Measurements from ENCODE around the gene ATP8B4. TPM values are rescaled to one million over a fixed set of nuclear protein-coding genes. Genes with fewer than 3 reads are reported as not detected.
"Not testable (repeated sequence)": the region's sequence is repeated elsewhere in the genome, so short reads cannot be mapped to it uniquely, and the experiment has no call there.

Gene ATP8B4
- total RNA-seq, 1 donor from 2014 or later = 31.5 TPM

DNA sequence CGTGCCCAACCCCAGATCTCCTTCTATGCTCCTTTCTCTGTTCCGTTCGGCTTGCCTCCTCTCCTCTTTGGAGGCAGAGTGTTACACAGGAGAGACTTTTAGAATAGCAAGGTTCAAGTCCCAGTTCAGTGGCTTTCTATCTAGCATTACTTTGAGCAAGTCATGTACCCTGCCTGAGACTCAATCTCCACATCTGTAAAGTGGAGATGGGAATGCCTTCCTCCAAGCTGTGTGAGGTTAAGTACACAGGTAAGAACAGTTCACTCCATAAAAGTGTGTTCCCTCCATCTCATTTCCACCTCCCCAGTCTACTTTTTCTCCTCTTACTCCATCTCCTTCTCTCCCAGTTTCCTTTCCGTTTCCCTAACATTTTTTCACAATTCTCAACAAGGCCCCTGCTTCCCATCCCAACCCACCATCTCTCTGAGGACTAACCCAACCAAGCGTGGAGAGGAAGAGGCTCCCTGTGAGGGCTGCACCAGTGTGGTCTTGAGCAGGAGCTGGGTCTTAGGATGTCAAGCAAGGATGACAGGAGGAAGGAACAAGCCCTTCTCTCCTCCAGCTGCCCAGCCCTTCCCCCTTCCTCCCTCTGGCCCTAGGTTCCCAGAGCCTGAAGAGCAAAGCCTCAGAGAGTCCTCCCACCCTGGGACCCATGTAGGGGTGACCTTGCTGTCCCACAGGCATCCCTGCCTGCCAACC, 6.4 kb downstream of the ATP8B4 start:
- DNase-seq (ENCODE audit: low spot score) = no peak

DNA sequence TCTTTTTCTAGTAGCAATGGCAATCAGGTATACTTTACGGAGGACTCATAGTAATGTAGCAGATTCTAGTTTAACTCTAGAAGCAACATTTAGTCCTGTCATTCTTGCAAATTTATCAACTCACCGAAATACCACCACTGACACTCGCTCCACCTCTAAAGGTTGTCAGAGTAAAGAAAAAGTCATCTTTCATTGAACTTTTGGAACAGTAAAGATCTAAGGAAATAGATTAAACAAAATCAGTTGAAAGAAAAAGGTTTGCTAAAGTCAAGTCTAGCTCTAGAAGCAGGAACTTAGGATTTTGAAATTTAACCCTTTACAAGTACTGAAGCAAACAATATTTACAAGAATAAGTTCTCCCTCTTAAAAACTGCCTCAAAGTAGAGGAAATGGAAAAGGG, 8.7 kb downstream of the ATP8B4 start:
- DNase-seq (ENCODE audit: low spot score) = no peak

DNA sequence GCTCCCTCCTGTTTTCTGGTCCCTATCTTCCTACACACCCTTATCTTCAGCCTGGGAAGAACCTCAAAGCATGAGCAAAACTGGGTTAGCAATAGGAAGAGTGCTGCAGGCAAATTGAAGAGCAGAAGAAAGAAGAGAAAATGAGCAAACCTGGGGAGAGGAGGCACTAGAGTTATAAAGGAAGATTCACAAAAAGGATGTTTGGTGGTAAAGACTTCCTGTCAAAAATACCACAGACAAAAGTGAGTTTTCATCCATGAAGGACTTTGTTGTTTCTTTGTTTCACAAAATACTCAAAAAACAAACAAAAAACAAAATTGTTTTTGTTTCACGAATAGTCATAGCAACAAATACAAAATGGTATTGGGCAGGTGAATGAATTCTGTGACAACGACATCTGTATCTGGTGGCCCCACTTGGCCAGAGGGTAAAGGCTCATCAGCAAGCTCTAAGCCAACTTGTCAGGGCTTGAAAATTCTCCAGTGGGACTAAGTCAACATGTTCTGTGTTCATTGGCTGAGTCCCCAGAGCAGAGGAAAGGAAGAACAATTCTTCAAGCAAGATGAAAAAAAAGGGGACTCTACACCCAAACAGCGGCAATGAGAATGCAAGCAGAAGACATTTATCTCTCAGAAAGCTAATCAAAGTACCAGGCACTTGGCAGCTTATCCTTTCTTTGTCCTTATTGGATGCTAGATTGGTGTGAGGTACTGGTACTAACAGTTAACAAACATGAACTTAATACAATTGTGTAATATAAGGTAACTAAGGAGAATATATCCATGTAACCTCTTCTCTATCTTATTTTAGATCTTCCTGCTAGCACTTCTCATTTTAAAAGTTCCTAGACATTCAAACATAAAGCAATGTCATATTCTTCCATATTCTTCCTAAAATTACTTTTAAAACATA, 9.7 kb downstream of the ATP8B4 start:
- DNase-seq (ENCODE audit: low spot score) = no peak

DNA sequence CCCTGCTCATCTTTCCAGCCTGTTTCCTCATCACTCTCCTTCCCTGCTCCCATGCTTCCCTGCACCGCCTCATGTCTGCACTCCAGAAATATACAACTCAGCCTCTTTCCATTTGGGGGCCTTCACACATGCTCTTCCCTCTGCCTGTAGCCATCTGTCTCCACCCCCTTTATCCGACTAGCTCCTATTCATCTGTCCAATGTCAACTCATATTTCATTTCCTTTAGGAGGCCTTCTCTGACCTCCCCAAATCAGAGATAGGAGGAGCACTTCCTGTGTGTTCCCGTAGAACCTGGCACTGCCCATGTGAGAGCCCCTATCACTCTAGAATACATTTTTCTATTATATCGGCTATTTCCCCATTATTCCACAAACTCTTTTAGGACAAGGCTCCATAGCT, 10.6 kb downstream of the ATP8B4 start:
- no peak for DNase-seq (ENCODE audit: low spot score)

GRCh38 chr15:50107591-50108408, 11.2 kb downstream of the ATP8B4 start:
- no peak for DNase-seq (ENCODE audit: low spot score)

GRCh38 chr15:50107157-50107556, 11.9 kb downstream of the ATP8B4 start:
- DNase-seq (ENCODE audit: low spot score) = no peak

DNA sequence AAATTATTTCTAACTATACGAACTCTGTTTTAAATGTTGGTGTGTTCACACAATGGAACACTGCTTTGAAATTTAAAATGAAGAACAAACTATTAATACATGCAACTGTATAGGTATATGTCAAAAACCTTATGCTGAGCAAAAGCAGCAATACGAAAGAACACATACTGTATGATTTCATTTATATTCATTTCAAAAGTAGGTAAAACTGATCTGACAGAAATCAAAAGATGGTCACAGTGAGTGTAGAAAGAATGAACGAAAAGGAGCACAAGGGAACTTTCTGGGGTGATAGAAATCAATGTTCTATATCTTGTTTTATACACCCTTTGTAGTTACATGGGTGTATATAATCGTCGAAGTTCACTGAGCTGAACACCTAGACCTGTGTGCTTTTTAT, 12.6 kb downstream of the ATP8B4 start:
- DNase-seq (ENCODE audit: low spot score) = no peak

DNA sequence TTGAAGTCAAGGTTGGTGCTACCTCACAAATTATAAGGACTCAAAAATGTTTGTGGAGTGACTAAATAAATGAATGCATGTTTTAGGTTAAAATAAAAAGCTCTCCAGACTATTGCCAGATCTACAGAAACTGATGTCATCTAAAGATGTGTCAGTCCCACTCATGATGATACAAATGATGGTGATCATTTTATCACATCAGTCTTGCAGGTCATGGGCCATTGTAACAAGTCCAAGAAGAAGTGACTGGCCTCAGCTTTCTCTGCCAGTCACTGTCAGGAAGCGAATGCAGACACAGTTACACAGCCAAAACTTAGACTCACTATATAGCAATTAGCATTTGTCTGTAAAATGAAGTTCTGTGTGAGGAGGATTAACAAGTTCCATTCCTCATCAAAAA, 18.5 kb downstream of the ATP8B4 start:
- DNase-seq (ENCODE audit: low spot score) = no peak

- no peak for DNase-seq (ENCODE audit: low spot score)
These were observed 20.5 kb downstream of the ATP8B4 start for GRCh38 chr15:50098545-50098944.

- DNase-seq (ENCODE audit: low spot score) = no peak
These were observed 22.9 kb downstream of the ATP8B4 start for GRCh38 chr15:50095938-50096821.

DNA sequence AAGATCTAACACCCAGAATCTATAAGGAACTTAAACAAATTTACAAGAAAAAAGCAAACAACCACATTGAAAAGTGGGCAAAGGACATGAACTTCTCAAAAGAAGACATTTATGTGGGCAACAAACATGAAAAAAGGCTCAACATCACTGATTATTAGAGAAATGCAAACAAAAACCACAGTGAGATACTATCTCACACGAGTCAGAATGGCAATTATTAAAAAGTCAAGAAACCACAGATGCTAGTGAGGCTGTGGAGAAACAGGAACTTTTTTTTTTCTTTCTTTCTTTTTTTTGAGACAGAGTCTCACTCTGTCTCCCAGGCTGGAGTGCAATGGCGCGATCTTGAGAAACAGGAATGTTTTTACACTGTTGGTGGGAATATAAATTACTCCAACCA, 29.6 kb downstream of the ATP8B4 start:
- not testable (repeated sequence) for DNase-seq (ENCODE audit: low spot score)

DNA sequence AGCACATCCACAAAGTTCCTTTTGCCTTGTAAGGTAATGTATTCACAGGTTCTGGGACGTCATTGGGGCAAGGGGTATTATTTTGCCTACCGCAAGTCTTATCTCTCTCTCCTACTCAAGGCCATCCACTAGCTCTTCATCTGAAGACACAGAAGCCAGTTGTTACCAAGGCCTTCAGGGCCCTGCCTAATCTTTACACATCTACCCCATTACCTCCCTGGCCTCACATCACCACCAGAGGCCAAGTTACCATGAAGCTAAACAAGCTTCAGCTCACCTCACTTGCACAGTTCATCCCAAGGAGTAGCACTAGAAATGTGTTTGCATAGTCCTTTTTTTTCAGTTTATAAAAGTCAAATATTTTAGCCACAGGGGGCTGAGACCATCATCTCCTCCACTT, 34.1 kb downstream of the ATP8B4 start:
- no peak for DNase-seq (ENCODE audit: low spot score)

GRCh38 chr15:50083424-50084025, 35.5 kb downstream of the ATP8B4 start:
- DNase-seq (ENCODE audit: low spot score) = no peak

GRCh38 chr15:50082066-50082465, 37.0 kb downstream of the ATP8B4 start:
- DNase-seq (ENCODE audit: low spot score) = no peak

DNA sequence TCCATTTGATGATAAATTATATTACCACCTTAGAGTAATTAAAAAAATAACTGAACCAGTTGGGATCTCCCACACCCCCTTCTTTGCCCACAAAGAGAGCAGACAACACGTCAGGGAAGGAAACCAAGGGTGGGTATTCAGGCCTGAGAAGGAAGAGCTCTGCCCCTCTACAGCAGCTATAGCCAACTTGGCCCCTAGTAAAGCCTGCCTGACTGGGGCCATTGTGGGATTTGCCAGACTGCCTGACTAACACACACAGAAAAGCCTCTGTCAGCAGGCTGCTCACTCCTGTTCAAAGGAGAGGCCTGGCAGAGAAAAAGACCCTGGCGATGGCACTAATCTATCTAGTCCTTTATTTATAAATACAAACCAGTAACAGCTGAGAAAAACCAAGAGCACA, 41.4 kb downstream of the ATP8B4 start:
- DNase-seq (ENCODE audit: low spot score) = no peak

DNA sequence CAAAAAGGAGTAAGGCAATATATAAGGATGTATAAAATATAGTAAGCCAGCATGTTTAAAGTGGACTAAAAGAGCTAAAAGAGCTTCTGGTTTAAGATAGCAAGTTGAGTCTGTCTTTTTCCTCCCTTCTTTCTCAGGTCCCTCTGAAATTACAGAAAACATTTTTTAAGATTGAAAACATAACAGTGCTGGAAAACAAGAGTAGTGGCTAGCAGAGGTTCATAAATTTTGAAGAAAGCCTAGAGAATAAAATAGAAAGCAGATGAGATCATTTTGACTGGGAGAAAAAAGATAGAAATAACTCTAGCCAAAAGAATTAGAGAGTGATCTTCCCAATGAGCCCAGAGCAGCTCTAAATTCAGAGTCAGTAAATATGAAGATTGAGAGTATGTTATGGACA, 41.9 kb downstream of the ATP8B4 start:
- DNase-seq (ENCODE audit: low spot score) = no peak

DNA sequence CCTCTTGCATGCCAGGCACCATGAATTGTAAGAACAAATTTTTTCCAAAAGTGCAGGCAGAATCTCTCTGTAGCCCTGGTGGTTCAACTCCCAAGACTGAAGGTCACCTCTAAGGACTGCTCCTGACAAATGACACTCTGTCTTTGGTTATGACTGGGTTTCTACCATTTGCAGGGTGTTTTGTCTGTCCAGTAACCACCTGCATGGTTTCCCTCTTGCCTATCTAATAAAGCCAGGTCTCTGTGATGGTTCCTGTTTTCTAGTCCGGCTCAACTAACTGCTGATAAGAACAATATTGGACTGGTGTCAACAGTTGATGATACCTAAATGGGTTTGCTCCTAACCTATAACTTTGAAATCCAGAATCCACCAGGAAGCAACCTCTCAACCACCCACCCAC, 43.7 kb downstream of the ATP8B4 start:
- DNase-seq (ENCODE audit: low spot score) = no peak

DNA sequence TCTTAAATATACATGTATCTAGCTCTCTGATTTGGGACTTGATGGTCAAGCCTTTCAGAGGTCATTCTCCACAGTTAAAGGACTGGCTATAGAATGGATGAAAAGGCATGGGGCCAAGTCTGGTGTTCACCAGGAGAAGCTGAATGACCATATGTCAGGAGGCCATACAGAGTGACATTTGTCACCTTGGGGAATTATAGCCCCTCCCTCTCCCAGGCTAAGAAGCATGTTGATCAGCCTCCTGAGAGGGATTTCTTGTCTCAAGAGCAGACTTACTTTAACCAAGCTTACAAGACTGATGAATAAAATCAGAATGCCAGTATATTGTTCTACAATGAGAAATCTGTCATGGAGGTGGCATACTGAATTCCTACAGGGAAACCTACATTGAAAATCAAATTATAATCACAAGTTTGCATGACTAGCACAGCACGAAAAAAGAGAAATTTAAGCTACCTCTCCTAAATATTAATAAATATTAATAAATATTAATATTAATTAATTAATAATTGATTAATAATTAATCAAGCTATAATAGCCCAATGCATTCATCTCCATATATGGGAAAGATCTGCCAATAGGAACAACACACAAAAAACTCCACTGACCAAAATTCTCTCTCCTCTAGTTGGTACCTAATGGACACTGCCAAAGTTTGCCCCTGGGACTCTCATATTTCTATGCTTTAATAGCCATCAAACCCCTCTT, 47.3 kb downstream of the ATP8B4 start:
- DNase-seq (ENCODE audit: low spot score) = no peak

- DNase-seq (ENCODE audit: low spot score) = no peak
These were observed 51.0 kb downstream of the ATP8B4 start for GRCh38 chr15:50068016-50068415.

DNA sequence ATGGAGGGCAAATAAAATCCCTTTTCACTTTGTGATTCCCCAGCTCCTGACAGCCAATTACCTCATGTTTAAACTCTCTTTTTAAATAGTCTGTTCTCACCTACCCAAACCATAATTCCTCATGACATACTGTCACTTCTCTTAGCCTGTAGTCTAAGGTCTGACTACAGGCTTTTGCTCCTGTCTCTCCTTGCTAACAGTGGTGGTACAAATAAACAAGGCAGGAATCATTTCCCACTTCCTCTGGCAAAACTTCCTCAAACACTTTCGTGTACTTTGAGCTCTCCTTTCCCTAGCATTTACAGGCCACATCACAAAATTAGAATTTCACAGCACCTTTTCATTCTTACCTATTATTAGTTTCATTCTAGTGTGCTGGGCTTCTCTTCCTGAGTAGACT, 51.8 kb downstream of the ATP8B4 start:
- DNase-seq (ENCODE audit: low spot score) = no peak
